K562 (cell line): Measurements from ENCODE around the gene SNRPA. TPM values are rescaled to one million over a fixed set of nuclear protein-coding genes. Genes with fewer than 3 reads are reported as not detected.

Experiments
- ATF1 ChIP-seq, 2 experiments: fragments of 450-650 bp in 1 of 2; IDR thresholded peaks; 2 replicates each; pipeline ENCODE4 v1.6.1; 2016; ENCODE audit warnings: missing compliant biosample characterization in 1 of 2, missing genetic modification characterization in 1 of 2
- BCOR ChIP-seq: fragments of 450-650 bp; IDR thresholded peaks from 2 replicates; pipeline ENCODE4 v1.6.1; 2016
- CBFA2T3 ChIP-seq: fragments of 450-650 bp; IDR thresholded peaks from 2 replicates; pipeline ENCODE4 v1.6.1; 2017
- HOMEZ ChIP-seq: fragments of 250-450 bp; sonication (Bioruptor Pico); IDR thresholded peaks from 2 replicates; pipeline ENCODE4 v1.4.0; 2020; ENCODE audit warnings: mild to moderate bottlenecking, moderate library complexity
- KDM4B ChIP-seq, 2 experiments: fragments of 450-650 bp in 1 of 2; sonication (generic) in 1 of 2; IDR thresholded peaks; 2 replicates each; pipeline ENCODE4 v1.6.1; 2016 to 2017; ENCODE audit warnings: borderline replicate concordance in 2 of 2, antibody characterized with exemption in 1 of 2, low read depth in 1 of 2, mild to moderate bottlenecking in 1 of 2
- KLF16 ChIP-seq: IDR thresholded peaks from 2 replicates; pipeline ENCODE4 v1.6.1; 2016; ENCODE audit warnings: antibody characterized with exemption
- LARP7 ChIP-seq: fragments of 450-650 bp; IDR thresholded peaks from 2 replicates; pipeline ENCODE4 v1.6.1; 2016
- MYNN ChIP-seq, 2 experiments: sonication (generic); formaldehyde crosslinking in 1 of 2; IDR thresholded peaks; 2 replicates each; pipeline versions ENCODE4 v1.5.0 to v1.6.1; 2016 to 2020; ENCODE audit warnings: antibody characterized with exemption in 1 of 2, missing genetic modification reagents in 1 of 2
- NCOA2 ChIP-seq, 2 experiments: fragments of 450-650 bp; IDR thresholded peaks; 2 replicates each; pipeline ENCODE4 v1.6.1; 2018; ENCODE audit warnings: mild to moderate bottlenecking in 2 of 2, moderate library complexity in 1 of 2; ENCODE audit not compliant: partially characterized antibody in 2 of 2
- NFE2 ChIP-seq: IDR thresholded peaks from 2 replicates; pipeline ENCODE4 v1.6.1; 2014; ENCODE audit warnings: antibody characterized with exemption, low read depth
- PRPF4 ChIP-seq: fragments of 200-400 bp; formaldehyde crosslinking; IDR thresholded peaks from one replicate; pipeline ENCODE4 v1.6.1; 2017; ENCODE audit warnings: low read length, low read depth, mild to moderate bottlenecking; ENCODE audit not compliant: insufficient read depth, poor library complexity, severe bottlenecking
- SAP30 ChIP-seq: fragments of 200-600 bp; sonication (generic); IDR thresholded peaks from 2 replicates; pipeline ENCODE4 v1.6.1; 2012; ENCODE audit warnings: borderline replicate concordance, low read depth, mild to moderate bottlenecking, moderate library complexity, low read length, control low read depth, inconsistent platforms; ENCODE audit not compliant: insufficient read depth, poor library complexity, severe bottlenecking
- TCF3 ChIP-seq: sonication (generic); formaldehyde crosslinking; IDR thresholded peaks from 2 replicates; pipeline ENCODE4 v1.4.0; 2020; ENCODE audit warnings: mild to moderate bottlenecking, missing genetic modification reagents
- TEAD2 ChIP-seq: fragments of 450-650 bp; IDR thresholded peaks from 2 replicates; pipeline ENCODE4 v1.6.1; 2016; ENCODE audit warnings: missing genetic modification characterization, control low read depth, missing compliant biosample characterization
- THRB ChIP-seq: fragments of 450-650 bp; formaldehyde crosslinking; conservative IDR thresholded peaks from 2 replicates; pipeline ENCODE4 v1.4.0; 2022; ENCODE audit warnings: mild to moderate bottlenecking, missing genetic modification characterization
- TRIM25 ChIP-seq: fragments of 450-650 bp; IDR thresholded peaks from 2 replicates; pipeline ENCODE4 v1.7.0; 2016; ENCODE audit warnings: borderline replicate concordance
- ZBED1 ChIP-seq: IDR thresholded peaks from 2 replicates; pipeline ENCODE4 v1.6.1; 2014
- ZEB2 ChIP-seq: fragments of 450-650 bp; IDR thresholded peaks from 2 replicates; pipeline ENCODE4 v1.6.1; 2016
- ZNF408 ChIP-seq: fragments of 250-450 bp; sonication (Bioruptor Pico); IDR thresholded peaks from 2 replicates; pipeline ENCODE4 v1.4.0; 2020; ENCODE audit warnings: low read depth, mild to moderate bottlenecking, moderate library complexity
- ZNF778 ChIP-seq: fragments of 450-650 bp; formaldehyde crosslinking; IDR thresholded peaks from 2 replicates; pipeline ENCODE4 v1.4.0; 2020; ENCODE audit warnings: mild to moderate bottlenecking, moderate library complexity
- polyA plus RNA-seq, 8 experiments: library from polyadenylated mRNA; depleted of rRNA in 4 of 8; stranded (reverse) in 5 of 8; unstranded in 3 of 8; fragments of >200 nt; fragmentation: Nextera tagmentation in 2 of 8; fragmentation: Illumina TruSeq in 1 of 8; extraction: Ambion mirVana in 2 of 8; extraction: Trizol in 1 of 8; gene quantifications; 2 replicates each; pipeline versions ENCODE4 v1.2.1 to v1.2.3, GENCODE V29; 2011 to 2014; ENCODE audit warnings: inconsistent platforms in 1 of 8, missing spikeins in 1 of 8
- total RNA-seq, 7 experiments: library from RNA; depleted of rRNA in 6 of 7; stranded (reverse); fragments of >200 nt in 6 of 7; fragmentation: Illumina TruSeq in 2 of 7; extraction: Trizol in 2 of 7; gene quantifications; 2 replicates each; pipeline versions ENCODE4 v1.2.1 to v1.2.3, GENCODE V29; 2011 to 2021; ENCODE audit warnings: low replicate concordance in 1 of 7

SNRPA gene
- total and polyA plus RNA-seq, 9 of the 15 experiments (the other 6 are each of a cell fraction or from before 2014, with no cell fraction given), result 16.3 to 311 (median 193) TPM

- TF ChIP-seq TRIM25 (no peak), PRPF4 (no peak), ZEB2 (0 out of 2 replicates have a peak, but pooled peaks have one; percentile 44), ATF1 (CRISPR knock-in tag; IDR thresholded peaks at IDR 0.05) (no peak), ATF1 (tag; IDR thresholded peaks at IDR 0.05) (0 out of 2 replicates have a peak, but pooled peaks have one; percentile 33), NCOA2 (IDR thresholded peaks at IDR 0.05; ENCODE audit: partially characterized antibody in 2 of 2) (no peak), NFE2 (no peak), TCF3 (CRISPR knock-in tag) (peak; percentile 32), THRB (no peak), LARP7 (peak; percentile 79; the same call in 1 of the 2 replicates), ZNF408 (no peak), TEAD2 (tag) (no peak), BCOR (peak; percentile 60), KDM4B (IDR thresholded peaks at IDR 0.05; ENCODE audit: borderline replicate concordance in 2 of 2, low read depth in 1 of 2) (no peak), HOMEZ (CRISPR knock-in tag) (no peak), MYNN (IDR thresholded peaks at IDR 0.05) (no peak), MYNN (CRISPR knock-in tag; IDR thresholded peaks at IDR 0.05) (no peak), CBFA2T3 (peak; percentile 79), SAP30 (no peak), ZNF778 (CRISPR knock-in tag) (no peak), KLF16 (peak; percentile 70), ZBED1 (no peak; the same call in 1 of the 2 replicates)
These were observed 48.5 kb upstream of the SNRPA start (continued) for GRCh38 chr19:40702337-40703012.
